Measurements from ENCODE around the gene LTV1. TPM values are rescaled to one million over a fixed set of nuclear protein-coding genes. Genes with fewer than 3 reads are reported as not detected.
"Not testable (repeated sequence)": the region's sequence is repeated elsewhere in the genome, so short reads cannot be mapped to it uniquely, and the experiment has no call there.

LTV1 gene, protein sequence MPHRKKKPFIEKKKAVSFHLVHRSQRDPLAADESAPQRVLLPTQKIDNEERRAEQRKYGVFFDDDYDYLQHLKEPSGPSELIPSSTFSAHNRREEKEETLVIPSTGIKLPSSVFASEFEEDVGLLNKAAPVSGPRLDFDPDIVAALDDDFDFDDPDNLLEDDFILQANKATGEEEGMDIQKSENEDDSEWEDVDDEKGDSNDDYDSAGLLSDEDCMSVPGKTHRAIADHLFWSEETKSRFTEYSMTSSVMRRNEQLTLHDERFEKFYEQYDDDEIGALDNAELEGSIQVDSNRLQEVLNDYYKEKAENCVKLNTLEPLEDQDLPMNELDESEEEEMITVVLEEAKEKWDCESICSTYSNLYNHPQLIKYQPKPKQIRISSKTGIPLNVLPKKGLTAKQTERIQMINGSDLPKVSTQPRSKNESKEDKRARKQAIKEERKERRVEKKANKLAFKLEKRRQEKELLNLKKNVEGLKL
- polyA plus RNA-seq (2014; cell fraction: cytosol; rRNA removed): 29.0 and 34.0 TPM in 2 replicates
- polyA plus RNA-seq (2014; cell fraction: nucleus; rRNA removed): 41.3 and 49.2 TPM in 2 replicates

DNA sequence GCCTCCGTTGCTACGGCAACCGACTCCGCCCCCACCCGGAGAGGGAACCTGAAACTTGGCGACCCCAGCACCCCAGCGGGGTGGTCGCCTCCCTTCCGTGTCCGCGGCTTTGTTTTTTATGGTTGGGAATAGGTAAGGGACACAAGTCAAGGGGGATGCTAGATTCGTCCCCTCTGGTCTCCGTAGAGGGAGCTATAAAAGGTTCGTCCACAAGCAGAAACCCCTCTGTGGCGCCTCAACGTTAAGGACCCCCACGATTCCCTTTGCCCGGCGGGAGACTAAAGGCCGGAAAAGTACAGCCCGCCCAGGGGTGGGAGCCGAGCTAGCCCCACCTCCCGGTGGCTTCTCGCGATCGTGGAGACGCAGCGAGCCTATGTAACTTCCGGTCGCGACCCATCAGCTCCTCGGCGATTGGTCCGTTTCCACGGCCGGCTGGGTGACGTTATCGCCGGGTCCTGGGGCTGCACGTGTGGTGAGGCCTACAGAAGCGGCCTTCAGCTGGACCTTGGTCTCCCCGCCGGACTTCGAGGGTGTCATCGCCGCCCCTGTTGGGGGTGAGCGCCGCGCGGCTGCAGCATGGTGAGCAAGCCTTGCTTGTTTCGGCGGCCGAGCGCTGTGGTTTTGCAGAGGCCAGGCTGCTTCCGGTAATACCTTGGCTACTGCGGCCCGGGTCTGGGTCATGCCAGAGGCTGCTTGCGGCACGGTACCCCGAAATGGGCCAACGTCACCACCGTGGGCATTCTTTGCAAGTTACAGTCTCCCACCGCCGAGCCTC, at the start of gene LTV1:
LTV1 (plus strand) TSS at position 437 of the 775 bp plus-strand sequence; CDS start at position 577, 140 bp downstream.
- DNase-seq (ENCODE audit: low spot score): peak; percentile 97

DNA sequence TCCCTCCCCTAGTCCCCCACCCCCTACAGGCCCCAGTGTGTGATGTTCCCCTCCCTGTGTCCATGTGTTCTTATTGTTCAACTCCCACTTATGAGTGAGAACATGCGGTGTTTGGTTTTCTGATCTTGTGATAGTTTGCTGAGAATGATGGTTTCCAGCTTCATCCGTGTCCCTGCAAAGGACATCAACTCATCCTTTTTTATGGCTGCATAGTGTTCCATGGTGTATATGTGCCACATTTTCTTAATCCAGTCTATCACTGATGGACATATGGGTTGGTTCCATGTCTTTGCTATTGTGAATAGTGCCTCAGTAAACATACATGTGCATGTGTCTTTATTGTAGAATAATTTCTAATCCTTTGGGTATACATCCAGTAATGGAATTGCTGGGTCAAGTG, 46.6 kb upstream of the LTV1 start:
- DNase-seq (ENCODE audit: low spot score): not testable (repeated sequence)

DNA sequence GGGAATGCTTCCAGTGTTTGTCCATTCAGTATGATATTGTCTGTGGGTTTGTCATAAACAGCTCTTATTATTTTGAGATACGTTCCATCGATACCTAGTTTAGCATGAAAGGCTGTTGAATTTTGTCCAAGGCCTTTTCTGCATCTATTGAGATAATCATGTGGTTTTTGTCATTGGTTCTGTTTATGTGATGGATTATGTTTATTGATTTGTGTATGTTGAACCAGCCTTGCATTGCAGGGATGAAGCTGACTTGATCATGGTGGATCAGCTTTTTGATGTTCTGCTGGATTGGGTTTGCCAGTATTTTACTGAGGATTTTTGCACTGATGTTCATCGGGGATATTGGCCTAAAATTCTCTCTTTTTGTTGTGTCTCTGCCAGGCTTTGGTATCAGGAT, 44.7 kb upstream of the LTV1 start:
- DNase-seq (ENCODE audit: low spot score): not testable (repeated sequence)

DNA sequence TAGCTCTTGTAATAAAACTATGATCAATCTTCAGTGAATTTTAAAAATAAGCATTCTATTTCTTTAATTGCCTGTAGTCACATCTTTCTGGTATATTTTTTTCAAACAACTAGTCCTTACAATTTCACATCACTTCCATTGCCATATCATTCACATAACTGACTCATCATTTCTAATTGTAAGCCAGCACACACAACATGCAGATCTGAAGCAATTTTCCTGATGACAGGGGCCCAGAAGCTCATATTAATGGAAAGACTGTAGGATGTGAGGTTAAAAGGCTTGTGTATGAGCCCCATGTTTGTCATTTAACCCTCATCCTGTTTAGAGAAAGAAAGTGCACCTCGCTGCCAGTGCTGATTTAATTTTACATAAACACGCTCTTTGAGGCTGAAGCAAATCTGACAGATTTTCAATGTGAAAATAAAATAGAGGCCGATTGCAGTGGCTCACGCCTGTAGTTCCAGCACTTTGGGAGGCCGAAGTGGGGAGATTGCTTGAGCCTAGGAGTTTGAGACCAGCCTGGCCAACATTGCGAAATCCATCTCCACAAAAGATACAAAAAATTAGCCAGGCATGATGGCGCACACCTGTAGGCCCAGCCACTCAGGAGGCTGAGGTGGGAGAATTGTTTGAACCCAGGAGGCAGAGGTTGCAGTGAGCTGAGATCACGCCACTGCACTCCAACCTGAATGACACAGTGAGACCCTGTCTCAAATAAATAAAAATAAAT, 40.1 kb upstream of the LTV1 start:
- no peak for DNase-seq (ENCODE audit: low spot score)

DNA sequence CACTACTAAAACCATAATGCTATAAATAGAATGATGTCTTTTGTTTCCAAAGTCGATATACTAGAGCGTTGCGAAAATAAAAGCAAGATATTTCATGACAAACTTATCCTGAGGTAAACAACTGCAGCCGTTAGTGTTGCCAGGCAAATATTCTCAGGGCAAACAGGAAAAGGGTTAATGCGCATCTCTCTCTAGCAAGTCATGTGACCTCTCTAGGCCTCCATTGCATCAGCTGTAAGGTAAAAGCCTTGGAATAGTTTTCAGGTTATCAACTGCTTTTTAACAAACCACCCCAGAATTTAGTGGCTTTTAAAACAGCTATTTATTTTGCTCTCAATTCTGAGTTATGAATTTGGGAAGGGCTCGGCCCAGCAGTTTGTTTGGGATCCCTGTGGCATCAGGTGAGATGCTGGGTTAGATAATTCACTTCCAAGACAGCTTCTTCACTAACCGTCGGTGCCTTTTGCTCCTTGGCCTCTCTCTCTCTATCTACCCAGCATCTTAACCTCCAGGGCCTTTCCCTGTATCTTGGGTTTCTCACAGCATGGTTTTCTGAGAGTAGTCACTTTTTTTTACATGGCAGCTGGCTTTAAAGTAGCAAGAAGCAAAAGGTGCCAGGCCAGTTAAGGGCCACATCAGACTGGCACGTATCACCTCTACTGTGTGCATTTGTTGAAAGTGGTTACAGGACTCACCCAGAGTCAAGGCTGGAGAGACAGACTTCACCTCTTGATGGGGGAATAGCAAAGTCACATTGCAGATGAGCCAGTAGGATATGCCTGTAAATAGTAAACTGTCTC, 39.2 kb upstream of the LTV1 start:
- DNase-seq (ENCODE audit: low spot score): no peak

DNA sequence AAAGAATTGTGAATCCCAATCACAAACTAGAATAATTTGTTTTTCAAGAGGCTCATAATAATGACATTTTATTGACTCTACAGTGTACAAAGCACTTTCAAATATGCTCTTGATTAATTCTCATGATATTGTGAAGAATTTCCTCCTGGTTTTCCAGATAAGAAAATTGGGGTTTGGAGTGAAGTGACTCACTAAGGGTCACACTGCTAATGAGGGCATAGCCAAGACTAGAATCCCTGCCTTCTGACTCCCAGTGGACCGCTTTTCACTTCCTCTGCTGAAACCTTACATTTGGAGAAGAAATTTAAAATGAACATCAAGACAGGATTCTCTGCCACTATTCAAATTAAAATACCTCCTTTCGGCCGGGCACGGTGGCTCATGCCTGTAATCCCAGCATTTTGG, 38.3 kb upstream of the LTV1 start:
- DNase-seq (ENCODE audit: low spot score): no peak

DNA sequence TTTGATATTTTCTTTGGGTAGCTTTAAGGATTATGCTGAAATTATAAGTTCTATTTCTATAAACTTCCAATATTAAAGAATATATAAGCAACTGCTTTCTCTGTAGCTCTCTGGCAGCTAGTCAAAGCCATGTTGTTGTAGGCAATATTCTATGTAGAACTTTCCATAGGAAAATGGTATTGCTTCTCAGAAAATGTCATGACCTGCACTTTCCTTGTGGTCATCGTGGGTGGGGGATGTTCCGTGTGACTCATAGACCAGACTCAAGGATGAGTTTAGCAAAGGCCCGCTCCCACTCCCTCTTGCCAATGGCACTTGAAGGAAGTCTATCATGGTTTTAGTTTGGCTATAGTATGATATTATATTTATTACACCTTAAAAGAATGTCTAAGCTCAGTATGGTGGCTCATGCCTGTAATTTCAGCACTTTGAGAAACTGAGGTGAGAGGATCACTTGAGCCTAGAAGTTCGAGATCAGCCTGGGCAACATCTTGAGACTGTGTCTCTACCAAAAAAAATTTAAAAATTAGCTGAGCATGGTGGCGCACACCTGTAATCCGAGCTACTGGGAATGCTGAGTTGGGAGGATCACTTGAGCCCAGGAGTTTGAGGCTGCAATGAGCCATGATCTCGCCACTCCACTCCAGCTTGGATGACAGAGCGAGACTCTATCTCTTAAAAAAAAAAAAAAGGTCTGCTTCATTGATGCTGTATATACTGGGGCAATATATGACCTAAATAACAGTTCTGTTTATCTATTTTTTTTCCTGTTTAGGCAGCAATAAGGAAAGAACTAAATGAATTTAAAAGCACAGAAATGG, 36.6 kb upstream of the LTV1 start:
- no peak for DNase-seq (ENCODE audit: low spot score)

DNA sequence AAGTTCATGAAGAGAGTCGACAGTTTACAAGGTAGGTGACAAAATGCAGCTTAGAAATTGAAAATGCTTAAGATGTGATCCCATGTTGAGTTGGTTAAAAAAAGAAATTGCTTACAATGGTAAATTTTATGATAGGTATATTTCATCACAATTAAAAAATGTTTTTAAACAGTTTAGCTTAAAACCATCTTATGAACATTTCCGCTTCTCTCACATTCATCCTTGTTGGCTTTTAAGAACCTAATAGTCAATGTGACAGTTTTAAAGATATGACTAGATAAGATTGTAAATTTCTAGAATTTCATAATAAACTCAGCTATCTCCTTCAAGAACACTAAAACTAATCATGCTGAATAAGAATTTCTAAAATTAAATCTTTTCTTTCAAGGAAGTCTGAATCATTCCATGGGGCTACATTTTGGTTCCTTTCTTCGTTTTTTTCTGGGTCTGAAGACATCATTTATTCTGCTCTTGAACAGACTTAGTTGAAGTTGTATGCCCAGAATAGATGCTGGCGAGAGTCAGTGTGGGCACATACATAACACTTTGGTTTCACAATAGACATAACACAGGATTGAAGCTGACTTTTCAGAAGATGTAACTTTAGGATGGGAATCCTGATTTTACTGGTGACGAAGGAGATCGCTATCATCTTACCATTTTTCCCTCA, 35.9 kb upstream of the LTV1 start:
- no peak for DNase-seq (ENCODE audit: low spot score)

DNA sequence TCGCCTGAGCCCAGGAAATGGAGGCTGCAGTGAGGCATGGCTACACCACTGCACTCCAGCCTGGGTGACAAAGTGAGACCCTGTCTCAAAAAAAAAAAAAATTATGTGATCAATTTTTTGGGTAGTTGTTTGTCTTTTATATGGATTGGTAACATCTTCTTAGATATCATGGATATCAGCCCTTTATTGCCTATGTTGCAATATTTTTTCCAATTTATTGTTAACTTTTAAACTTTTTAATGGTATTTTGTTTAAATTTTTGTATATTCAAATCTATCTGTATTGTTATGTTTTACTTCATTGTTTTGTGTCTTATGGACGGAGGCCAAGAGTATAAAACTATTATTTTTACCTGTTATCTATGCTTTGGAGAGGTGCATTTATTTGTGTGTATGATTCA, 32.4 kb upstream of the LTV1 start:
- no peak for DNase-seq (ENCODE audit: low spot score)

DNA sequence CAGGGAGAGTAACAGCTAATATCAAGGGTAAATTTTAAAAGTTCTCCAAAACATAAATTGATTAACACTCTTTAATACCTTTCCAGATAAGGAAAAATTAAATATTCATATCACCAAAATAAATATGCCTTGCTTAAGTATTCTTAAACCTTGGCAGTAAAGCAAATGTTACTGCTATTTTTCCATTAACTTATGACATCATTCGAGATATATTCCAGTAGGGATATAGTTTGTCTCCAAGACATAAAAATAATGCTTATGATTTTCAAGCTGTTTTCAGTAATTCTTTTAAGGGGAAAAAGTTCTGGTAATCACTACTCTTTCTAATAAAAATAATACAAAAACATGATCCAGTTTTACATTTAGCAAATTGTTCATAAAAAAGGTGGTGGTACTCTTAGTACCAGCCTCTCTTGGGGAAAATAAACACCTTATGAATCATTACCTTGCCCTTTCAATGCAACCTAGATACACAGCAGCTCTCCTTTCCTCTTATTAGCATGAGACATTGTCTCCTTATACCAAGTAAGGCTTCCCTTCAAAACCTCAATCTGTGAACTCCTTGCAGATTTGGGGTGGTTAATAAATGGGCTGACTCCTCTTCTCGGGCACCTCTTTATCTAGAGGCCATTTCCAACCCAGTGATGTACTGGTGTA, 31.5 kb upstream of the LTV1 start:
- no peak for DNase-seq (ENCODE audit: low spot score)

DNA sequence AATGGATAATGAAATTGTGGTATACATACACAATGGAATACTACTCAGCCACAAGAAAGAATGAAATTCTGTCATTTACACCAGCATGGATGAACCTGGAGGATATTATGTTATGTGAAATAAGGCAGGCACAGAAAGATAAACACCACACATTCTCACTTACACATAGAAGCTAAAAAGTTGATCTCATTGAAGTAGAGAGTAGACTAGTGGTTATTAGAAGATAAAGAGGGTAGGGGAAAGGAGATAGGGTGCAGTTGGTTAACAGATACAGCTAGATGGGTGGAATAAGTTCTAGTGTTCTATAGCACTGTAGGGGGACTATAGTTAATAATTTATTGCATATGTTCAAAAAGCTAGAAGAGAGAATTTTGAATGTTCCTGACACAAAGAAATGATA, 25.5 kb upstream of the LTV1 start:
- no peak for DNase-seq (ENCODE audit: low spot score)

DNA sequence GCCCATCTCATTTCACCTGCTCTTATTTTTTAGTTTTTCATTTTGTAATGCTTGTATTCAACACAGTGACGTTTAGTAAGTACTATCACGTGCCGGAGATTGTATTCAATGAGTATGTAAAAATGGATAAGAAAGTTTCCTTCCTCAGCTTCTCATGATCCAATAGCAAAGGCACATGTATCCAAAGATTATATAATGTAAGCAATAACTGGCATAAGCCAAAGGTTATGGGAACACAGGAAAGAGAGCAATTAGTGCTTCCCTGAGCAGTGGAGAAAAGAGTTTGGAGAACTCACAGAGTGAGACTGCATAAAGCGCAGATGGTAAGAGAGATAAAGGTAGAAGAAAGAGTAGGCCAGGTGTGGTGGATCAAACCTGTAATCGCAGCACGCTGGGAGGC, 21.8 kb upstream of the LTV1 start:
- DNase-seq (ENCODE audit: low spot score): no peak

DNA sequence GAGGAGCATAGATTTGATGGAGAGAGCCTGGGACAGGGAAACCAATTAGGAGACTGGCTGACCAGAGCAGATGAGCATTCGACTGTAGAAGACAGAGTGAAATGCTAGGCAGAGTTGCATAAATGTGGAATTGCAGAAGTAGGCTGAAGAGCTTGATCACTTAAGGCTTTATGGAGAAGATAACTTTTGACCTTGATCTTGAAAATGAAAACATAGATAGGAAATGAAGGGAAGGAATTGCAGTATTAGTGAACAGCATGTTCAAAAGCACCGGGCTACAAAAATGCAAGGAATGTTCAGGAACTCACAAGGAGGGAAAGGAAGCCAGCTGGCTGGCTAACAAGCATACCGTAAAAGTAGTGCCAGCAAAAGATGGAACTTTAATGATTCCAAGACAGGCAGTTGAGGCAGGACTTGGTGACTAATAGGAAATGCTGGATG, 20.5 kb upstream of the LTV1 start:
- DNase-seq (ENCODE audit: low spot score): no peak

DNA sequence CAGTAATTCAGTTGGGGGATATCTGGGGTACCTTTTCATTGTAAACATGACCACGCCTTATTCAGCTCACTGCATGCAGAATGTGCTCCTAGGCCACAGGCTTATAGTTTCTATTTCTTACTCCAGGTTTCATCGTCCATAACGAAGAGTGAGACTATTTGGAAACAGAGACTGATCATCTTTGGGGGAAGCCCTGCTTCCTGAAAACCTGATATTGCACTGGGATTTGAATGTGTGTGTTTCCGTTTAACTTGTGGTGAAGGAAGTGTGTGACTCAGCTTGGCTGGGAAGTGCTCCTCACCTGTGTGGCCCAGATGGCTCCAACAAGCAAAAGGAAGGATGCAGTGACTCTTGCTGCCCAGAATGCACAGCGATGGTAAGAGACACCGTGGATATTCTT, 19.6 kb upstream of the LTV1 start:
- no peak for DNase-seq (ENCODE audit: low spot score)

DNA sequence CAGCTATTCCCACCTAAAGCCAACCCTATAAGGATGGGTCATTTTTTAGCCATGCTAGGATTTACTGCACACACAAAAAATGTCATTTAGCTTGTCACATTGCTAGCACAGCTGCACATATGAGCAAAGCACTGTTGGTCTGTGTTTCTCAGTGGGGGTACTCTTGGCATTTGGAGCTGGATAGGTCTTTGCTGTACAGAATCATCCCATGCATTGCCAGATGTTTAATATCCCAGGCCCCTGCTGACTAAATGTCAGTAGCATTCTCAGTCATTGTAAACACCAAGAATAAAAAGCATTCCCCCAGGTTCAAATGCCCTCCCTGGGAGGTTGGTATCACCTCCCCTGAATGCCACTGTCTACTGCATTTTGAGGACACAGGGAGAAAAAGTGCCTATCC, 14.6 kb upstream of the LTV1 start:
- DNase-seq (ENCODE audit: low spot score): no peak

DNA sequence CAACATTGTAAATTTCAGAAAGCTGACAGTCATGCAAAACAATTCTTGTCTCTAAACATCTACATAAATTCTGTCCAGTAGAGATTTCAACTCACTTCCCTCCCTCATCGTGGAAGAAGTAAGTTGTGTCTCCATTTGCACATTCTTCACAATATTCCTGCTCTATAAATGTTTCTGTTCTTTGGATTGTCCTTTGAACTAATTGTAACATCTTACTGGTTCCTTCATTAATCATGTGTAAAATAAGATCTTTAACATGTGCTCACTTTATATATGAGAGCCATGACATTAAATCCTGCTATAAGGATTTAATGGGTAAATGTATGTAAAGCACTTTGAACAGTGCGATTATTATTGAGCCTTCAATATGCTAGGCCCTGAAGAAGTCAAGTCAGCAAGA, 7.0 kb upstream of the LTV1 start:
- no peak for DNase-seq (ENCODE audit: low spot score)

DNA sequence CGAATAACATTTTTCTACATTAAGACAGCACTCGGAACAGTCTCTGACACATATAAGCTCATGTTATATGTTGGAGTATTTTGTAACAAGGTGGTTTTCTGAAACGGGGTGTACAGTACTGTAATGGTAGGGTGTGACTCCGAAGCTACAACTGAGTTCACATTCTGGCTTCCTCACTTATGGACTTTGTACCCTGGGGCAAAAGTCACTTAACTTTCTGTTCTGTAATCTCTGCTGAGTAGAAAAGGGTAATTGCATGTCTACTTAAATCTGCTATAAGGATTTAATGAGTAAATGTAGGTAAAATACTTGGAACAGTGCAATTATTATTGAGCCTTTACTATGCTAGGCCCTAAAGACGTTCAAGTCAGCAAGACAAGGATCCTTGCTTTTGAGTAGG, 4.7 kb upstream of the LTV1 start:
- DNase-seq (ENCODE audit: low spot score): no peak

DNA sequence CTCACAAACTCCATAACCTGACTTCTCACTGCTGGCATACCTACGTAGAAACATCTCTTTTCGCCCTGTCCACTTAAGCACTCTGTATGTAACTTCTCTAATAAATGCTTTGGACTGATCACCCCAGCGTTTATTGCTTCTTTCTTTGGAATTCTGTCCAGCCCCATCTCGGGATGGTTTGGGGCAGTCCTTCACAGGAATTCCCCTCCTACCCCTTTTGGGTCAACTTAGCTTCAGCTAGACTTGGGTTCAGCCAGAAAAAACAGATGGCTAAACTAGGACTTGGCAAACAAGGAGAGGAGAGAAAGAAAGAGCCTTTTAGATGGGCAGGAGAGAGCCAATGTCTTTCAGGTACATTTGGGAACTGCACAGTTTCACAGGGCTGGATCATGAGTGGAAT, 3.9 kb upstream of the LTV1 start:
- DNase-seq (ENCODE audit: low spot score): no peak
